Astrocyte (in vitro differentiated cells and primary cell): ENCODE results near the gene TMPRSS3. TPM values are rescaled to one million over a fixed set of nuclear protein-coding genes. Genes with fewer than 3 reads are reported as not detected.

Source experiments
- DNase-seq: peaks from one replicate; pipeline ENCODE4 v3.0.0-alpha.2; 2010; ENCODE audit warnings: low read depth
- FAIRE-seq: peaks from 2 replicates; lab custom pipeline; 2011; peaks lifted over from hg19 to GRCh38; lab: Jason Lieb, UNC
- H2AFZ ChIP-seq: 2 replicates; pipeline ENCODE4 v1.6.0; 2012; ENCODE audit warnings: low read depth, low read length, inconsistent platforms
- H3K27ac ChIP-seq: 2 replicates; pipeline ENCODE4 v1.5.1; 2011; ENCODE audit warnings: low read depth, low read length, inconsistent platforms
- H3K27me3 ChIP-seq: 2 replicates; pipeline ENCODE4 v1.6.0; 2011; ENCODE audit warnings: low read length, inconsistent platforms; ENCODE audit not compliant: insufficient read depth
- H3K36me3 ChIP-seq: 2 replicates; pipeline ENCODE4 v1.5.1; 2011; ENCODE audit warnings: low read length, inconsistent platforms; ENCODE audit not compliant: insufficient read depth
- H3K4me1 ChIP-seq: 2 replicates; pipeline ENCODE4 v1.5.1; 2011; ENCODE audit warnings: low read length, inconsistent platforms; ENCODE audit not compliant: insufficient read depth
- H3K4me2 ChIP-seq: 2 replicates; pipeline ENCODE4 v1.6.0; 2012; ENCODE audit warnings: low read length, inconsistent platforms
- H3K4me3 ChIP-seq: 2 replicates; pipeline ENCODE4 v1.5.1; 2011; ENCODE audit warnings: low read depth, mild to moderate bottlenecking, low read length, inconsistent platforms; ENCODE audit not compliant: insufficient read depth
- H3K79me2 ChIP-seq: 2 replicates; pipeline ENCODE4 v1.6.0; 2012; ENCODE audit warnings: mild to moderate bottlenecking, low read length, inconsistent platforms; ENCODE audit not compliant: insufficient read depth
- H3K9ac ChIP-seq: 2 replicates; pipeline ENCODE4 v1.6.0; 2012; ENCODE audit warnings: mild to moderate bottlenecking, low read length, inconsistent platforms
- H3K9me3 ChIP-seq: 2 replicates; pipeline ENCODE4 v1.5.1; 2012; ENCODE audit warnings: low read depth, mild to moderate bottlenecking, low read length, inconsistent platforms; ENCODE audit not compliant: insufficient read depth
- H4K20me1 ChIP-seq: 2 replicates; pipeline ENCODE4 v1.6.0; 2012; ENCODE audit warnings: low read length, inconsistent platforms; ENCODE audit not compliant: insufficient read depth
- H3K27ac Mint-ChIP-seq: one replicate; pipeline ENCODE4 v1.8.0; 2021; ENCODE audit warnings: mild to moderate bottlenecking, mixed read lengths; ENCODE audit not compliant: unreplicated experiment
- H3K27me3 Mint-ChIP-seq: one replicate; pipeline ENCODE4 v1.8.0; 2021; ENCODE audit warnings: low read depth, mixed read lengths; ENCODE audit not compliant: unreplicated experiment
- H3K36me3 Mint-ChIP-seq: one replicate; pipeline ENCODE4 v1.8.0; 2021; ENCODE audit warnings: low read depth, mixed read lengths; ENCODE audit not compliant: unreplicated experiment
- H3K4me1 Mint-ChIP-seq: one replicate; pipeline ENCODE4 v1.8.0; 2021; ENCODE audit warnings: low read depth, mixed read lengths; ENCODE audit not compliant: unreplicated experiment
- H3K4me3 Mint-ChIP-seq: one replicate; pipeline ENCODE4 v1.8.0; 2021; ENCODE audit warnings: mild to moderate bottlenecking, moderate library complexity, mixed read lengths; ENCODE audit not compliant: unreplicated experiment
- H3K9me3 Mint-ChIP-seq: one replicate; pipeline ENCODE4 v1.8.0; 2021; ENCODE audit warnings: mild to moderate bottlenecking, mixed read lengths; ENCODE audit not compliant: unreplicated experiment
- CTCF ChIP-seq: IDR thresholded peaks from 2 replicates; pipeline ENCODE4 v1.5.1; 2011; ENCODE audit warnings: low read depth, mild to moderate bottlenecking, inconsistent platforms, low read length, moderate library complexity; ENCODE audit not compliant: insufficient read depth
- EZH2 ChIP-seq: IDR thresholded peaks from 2 replicates; pipeline ENCODE4 v1.6.1; 2012; ENCODE audit warnings: mild to moderate bottlenecking, low read length, inconsistent platforms; ENCODE audit not compliant: insufficient read depth
- total RNA-seq: library from RNA; stranded (reverse); gene quantifications from 2 replicates; pipeline ENCODE4 v1.2.1, GENCODE V29; 2021

The TMPRSS3 gene
- total RNA-seq, 1 donor from 2014 or later = not detected

- Histone ChIP-seq H3K4me1 (no peaks in the 10 kb centered on the region), H3K9ac (no peak overlapping the region), H3K27me3 (peaks cover 10% of the 10 kb centered on the region), H2AFZ (no peak overlapping the region), H3K4me3 (no peak overlapping the region), H3K27ac (no peak overlapping the region), H3K36me3 (no peaks in the 10 kb centered on the region), H3K4me2 (no peak overlapping the region), H3K9me3 (no peaks in the 10 kb centered on the region), H4K20me1 (no peaks in the 10 kb centered on the region), H3K79me2 (no peaks in the 10 kb centered on the region)
- Mint-ChIP-seq H3K4me1 (no peaks in the 10 kb centered on the region), H3K36me3 (no peaks in the 10 kb centered on the region), H3K27ac (no peak overlapping the region), H3K27me3 (peaks cover 3% of the 10 kb centered on the region), H3K4me3 (no peak overlapping the region), H3K9me3 (peaks cover 17% of the 10 kb centered on the region)
- FAIRE-seq (no peak), DNase-seq (no peak)
- TF ChIP-seq CTCF = no peak
- TF ChIP-seq EZH2 = no peak
Measured at GRCh38 chr21:42330380-42331371, 65.2 kb downstream of the TMPRSS3 start.

GRCh38 chr21:42324896-42325295 is 71.0 kb downstream of the TMPRSS3 start:
- DNase-seq = no peak
- no peak overlapping the region for H2AFZ ChIP-seq
- no peaks in the 10 kb centered on the region for H3K9me3 ChIP-seq
- Mint-ChIP-seq H3K4me1 (peaks cover 11% of the 10 kb centered on the region), H3K36me3 (no peaks in the 10 kb centered on the region), H3K4me3 (no peak overlapping the region), H3K9me3 (peaks cover 6% of the 10 kb centered on the region), H3K27me3 (peaks cover 16% of the 10 kb centered on the region), H3K27ac (peak overlapping the region; percentile 20)
- H3K79me2 ChIP-seq = no peaks in the 10 kb centered on the region
- H3K9ac ChIP-seq = no peak overlapping the region
- no peak for FAIRE-seq
- H3K4me1 ChIP-seq = no peaks in the 10 kb centered on the region
- H3K4me2 ChIP-seq = no peak overlapping the region
- TF ChIP-seq CTCF = no peak
- no peak overlapping the region for H3K4me3 ChIP-seq
- H3K27ac ChIP-seq = no peak overlapping the region
- H3K27me3 ChIP-seq = peaks cover 7% of the 10 kb centered on the region
- H4K20me1 ChIP-seq = no peaks in the 10 kb centered on the region
- no peaks in the 10 kb centered on the region for H3K36me3 ChIP-seq

Other genes with a start within 250 kb of the TMPRSS3 start
- 1.3 and 1.9 TPM in 2 replicates for gene ABCG1, start 176.9 kb downstream of the TMPRSS3 start, total RNA-seq
- 0.84 TPM in 1 of 2 replicates, not detected in the other for gene TFF3, start 80.6 kb downstream of the TMPRSS3 start, total RNA-seq
- gene TFF2, start 45.1 kb downstream of the TMPRSS3 start, total RNA-seq = not detected in 2 replicates
- gene TFF1, start 29.5 kb downstream of the TMPRSS3 start, total RNA-seq = not detected in 2 replicates
- not detected in 2 replicates for gene UBASH3A, start 7.8 kb upstream of the TMPRSS3 start, total RNA-seq
- 0.43 TPM in 1 of 2 replicates, not detected in the other for gene RSPH1, start 100.2 kb upstream of the TMPRSS3 start, total RNA-seq
- gene SLC37A1, start 117.8 kb upstream of the TMPRSS3 start, total RNA-seq = 5.8 and 6.9 TPM in 2 replicates